Measurements from ENCODE around the gene ZNF474.

Gene ZNF474

GRCh38 chr5:122180146-122180712 is 50.9 kb downstream of the ZNF474 start:
- TF ChIP-seq CTCF (IDR thresholded peaks at IDR 0.05; ENCODE audit: borderline replicate concordance, insufficient read depth, low read depth, low read length), result no peak
- no peak overlapping the region for H3K4me3 ChIP-seq (ENCODE audit: low read depth, low read length)

GRCh38 chr5:122180863-122181548 is 51.7 kb downstream of the ZNF474 start:
- no peak for TF ChIP-seq CTCF (IDR thresholded peaks at IDR 0.05; ENCODE audit: borderline replicate concordance, insufficient read depth, low read depth, low read length)
- H3K4me3 ChIP-seq (ENCODE audit: low read depth, low read length), result no peak overlapping the region

- no peak for TF ChIP-seq CTCF (IDR thresholded peaks at IDR 0.05; ENCODE audit: borderline replicate concordance, insufficient read depth, low read depth, low read length)
- no peak overlapping the region for H3K4me3 ChIP-seq (ENCODE audit: low read depth, low read length)
Measured at GRCh38 chr5:122181863-122182262, 52.5 kb downstream of the ZNF474 start.

GRCh38 chr5:122182491-122182921 is 53.2 kb downstream of the ZNF474 start:
- H3K4me3 ChIP-seq (ENCODE audit: low read depth, low read length), result no peak overlapping the region
- TF ChIP-seq CTCF (IDR thresholded peaks at IDR 0.05; ENCODE audit: borderline replicate concordance, insufficient read depth, low read depth, low read length), result no peak

DNA sequence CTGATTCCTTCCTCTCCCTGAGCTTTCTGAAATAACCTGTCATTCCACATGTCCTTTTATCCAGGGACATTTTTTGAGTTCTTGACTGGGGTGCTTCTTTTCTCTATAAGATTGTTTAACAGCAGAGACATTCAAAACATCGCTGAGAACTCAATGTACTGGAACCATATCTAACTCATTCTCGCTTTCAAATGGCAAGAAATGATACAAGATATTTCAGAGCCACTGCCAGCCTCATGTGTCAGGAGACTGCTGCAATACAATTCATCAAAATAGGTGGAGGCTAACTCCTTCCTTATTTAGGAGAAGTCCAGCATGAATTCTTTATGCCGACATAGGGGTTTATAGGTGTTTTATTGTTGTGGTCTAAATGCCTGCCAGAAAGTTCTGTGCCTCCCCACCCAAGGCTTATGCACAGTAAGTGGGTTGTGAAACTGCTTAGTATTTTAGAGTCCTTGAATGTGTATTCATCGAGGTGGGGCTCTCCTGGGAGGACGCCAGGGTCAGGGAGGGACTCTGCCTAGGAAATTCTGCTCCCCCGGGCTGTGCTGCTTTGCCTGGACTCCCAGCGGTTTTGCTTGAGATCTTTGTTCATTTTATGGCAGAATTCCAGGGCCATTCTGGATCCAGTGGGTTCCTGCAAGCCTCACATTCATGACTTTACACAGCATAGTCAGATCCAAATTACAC is 53.9 kb downstream of the ZNF474 start:
- no peak for TF ChIP-seq CTCF (IDR thresholded peaks at IDR 0.05; ENCODE audit: borderline replicate concordance, insufficient read depth, low read depth, low read length)
- H3K4me3 ChIP-seq (ENCODE audit: low read depth, low read length), result no peak overlapping the region

DNA sequence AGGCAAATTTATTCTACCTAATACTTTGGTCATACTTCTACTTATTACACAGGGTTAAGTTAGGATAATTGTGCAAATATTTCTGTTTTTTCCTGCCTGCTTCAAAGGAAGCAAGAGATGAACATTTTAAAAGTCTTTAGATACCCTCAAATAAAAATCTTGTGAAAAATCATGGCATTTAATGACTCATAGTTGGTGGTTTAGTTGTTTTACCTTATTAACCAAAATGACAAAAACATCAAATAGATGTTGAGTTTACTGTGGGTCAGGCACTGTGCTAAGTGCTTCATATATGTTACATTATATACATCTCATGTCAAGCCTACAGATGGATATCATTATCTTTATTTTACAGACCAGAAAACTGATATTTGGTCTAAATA is 54.4 kb downstream of the ZNF474 start:
- no peak overlapping the region for H3K4me3 ChIP-seq (ENCODE audit: low read depth, low read length)
- TF ChIP-seq CTCF (IDR thresholded peaks at IDR 0.05; ENCODE audit: borderline replicate concordance, insufficient read depth, low read depth, low read length), result no peak

All from GM12875 (cell line).